ENCODE data around the gene PIGU.
"Not testable (repeated sequence)": the region's sequence is repeated elsewhere in the genome, so short reads cannot be mapped to it uniquely, and the experiment has no call there.

GRCh38 chr20:34719242-34720017 lies 42.5 kb upstream of the PIGU start:
- not testable (repeated sequence) for TF ChIP-seq CTCF (IDR thresholded peaks at IDR 0.05); POLR2AphosphoS5 (IDR thresholded peaks at IDR 0.05; ENCODE audit: low read depth, low read length)
